Activated T-helper 1 cell treated with anti-CD3 and anti-CD28 coated beads, Interleukin-12 subunit alpha, Interleukin-12 subunit beta, Interleukin-2, Interleukin-4 antibody, amounts not matched to agents 30 ng/mL and 10 ng/mL and 1 ng/mL, durations not matched to agents 14 hours and 24 hours and 36 hours (primary cell): ENCODE data around the gene SESN3. TPM values are rescaled to one million over a fixed set of nuclear protein-coding genes. Genes with fewer than 3 reads are reported as not detected.
"Not testable (repeated sequence)": the region's sequence is repeated elsewhere in the genome, so short reads cannot be mapped to it uniquely, and the experiment has no call there.

ENCODE experiments used
- DNase-seq: peaks from one replicate; pipeline ENCODE4 v3.0.0; 2021; ENCODE audit warnings: low spot score
- H3K27ac Mint-ChIP-seq: one replicate; pipeline ENCODE4 v1.8.0; 2021; ENCODE audit warnings: mild to moderate bottlenecking, mixed read lengths
- H3K27me3 Mint-ChIP-seq: one replicate; pipeline ENCODE4 v1.8.0; 2022; ENCODE audit warnings: mild to moderate bottlenecking, moderate library complexity, mixed read lengths; ENCODE audit not compliant: insufficient read depth
- H3K36me3 Mint-ChIP-seq: one replicate; pipeline ENCODE4 v1.8.0; 2021; ENCODE audit warnings: low read depth, mixed read lengths
- H3K4me1 Mint-ChIP-seq: one replicate; pipeline ENCODE4 v1.8.0; 2021; ENCODE audit warnings: low read depth, mixed read lengths
- H3K4me3 Mint-ChIP-seq: one replicate; pipeline ENCODE4 v1.8.0; 2021; ENCODE audit warnings: mild to moderate bottlenecking, moderate library complexity, mixed read lengths
- H3K9me3 Mint-ChIP-seq: one replicate; pipeline ENCODE4 v1.8.0; 2021; ENCODE audit warnings: mixed read lengths
- intact Hi-C: fragments of 100-400 bp; cut with micrococcal nuclease; formaldehyde crosslinking; loops from one replicate; pipeline ENCODE4 v1.15.1; 2024
- total RNA-seq: library from RNA; stranded (reverse); gene quantifications from 2 replicates; pipeline ENCODE4 v1.2.3, GENCODE V29; 2022

Gene SESN3
- total RNA-seq, 1 donor from 2014 or later = 62.0 TPM

DNA sequence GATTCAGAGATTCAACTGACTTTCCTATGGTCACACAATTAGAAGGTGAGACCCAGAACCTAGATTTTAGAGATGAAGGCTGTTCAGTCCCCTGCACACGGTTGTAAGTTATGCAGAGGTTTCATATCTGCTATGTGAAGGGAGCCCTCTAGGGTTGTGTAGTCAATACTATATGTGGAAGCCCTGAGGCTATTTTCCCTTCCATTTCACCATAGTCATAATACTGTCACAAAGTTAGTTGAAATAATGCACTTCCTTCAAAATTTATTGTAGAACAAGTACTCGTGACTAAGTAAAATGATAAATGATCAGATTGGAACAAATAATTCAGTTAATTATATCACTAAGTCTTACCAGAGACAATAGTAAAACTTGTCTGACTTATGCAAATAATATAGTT lies 92.6 kb downstream of the SESN3 start:
- peaks cover 8% of the 10 kb centered on the region for H3K27me3 Mint-ChIP-seq
- H3K9me3 Mint-ChIP-seq = no peaks in the 10 kb centered on the region
- no peak overlapping the region for H3K4me3 Mint-ChIP-seq
- intact Hi-C loops = loop anchor here (1.0 kb wide), 2 partner anchors 69 to 165 kb away; partner anchors contain the start of genes CWC15 and KDM4D
- H3K36me3 Mint-ChIP-seq = no peaks in the 10 kb centered on the region
- DNase-seq = no peak
- H3K27ac Mint-ChIP-seq = no peak overlapping the region
- peaks cover 15% of the 10 kb centered on the region for H3K4me1 Mint-ChIP-seq

DNA sequence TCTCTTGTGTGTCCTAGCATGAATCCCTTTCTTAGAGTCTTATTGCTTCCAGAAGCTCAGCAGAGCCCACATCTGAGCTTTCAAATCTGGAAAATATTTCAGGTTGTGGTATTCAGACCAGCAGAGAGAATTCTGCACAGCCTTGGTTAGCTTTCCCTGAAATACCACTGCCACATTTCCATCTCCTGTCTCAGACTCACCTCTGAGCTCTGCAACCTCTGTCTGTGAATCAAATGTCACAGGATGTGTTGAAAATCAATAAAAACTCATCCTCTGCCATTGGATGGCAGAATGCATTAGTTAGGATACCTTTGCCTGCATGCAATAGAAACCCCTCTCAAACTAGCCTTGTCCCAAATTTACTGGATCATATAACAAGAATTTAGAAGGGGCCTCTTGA lies 93.7 kb downstream of the SESN3 start:
- intact Hi-C loops = loop anchor here (2.0 kb wide), 1 partner anchor 44 kb away; no protein-coding TSS in a partner anchor
- Mint-ChIP-seq H3K27ac (no peak overlapping the region), H3K27me3 (peaks cover 4% of the 10 kb centered on the region), H3K9me3 (no peaks in the 10 kb centered on the region), H3K4me3 (no peak overlapping the region), H3K4me1 (peaks cover 15% of the 10 kb centered on the region), H3K36me3 (peaks cover 1% of the 10 kb centered on the region)
- DNase-seq = no peak

DNA sequence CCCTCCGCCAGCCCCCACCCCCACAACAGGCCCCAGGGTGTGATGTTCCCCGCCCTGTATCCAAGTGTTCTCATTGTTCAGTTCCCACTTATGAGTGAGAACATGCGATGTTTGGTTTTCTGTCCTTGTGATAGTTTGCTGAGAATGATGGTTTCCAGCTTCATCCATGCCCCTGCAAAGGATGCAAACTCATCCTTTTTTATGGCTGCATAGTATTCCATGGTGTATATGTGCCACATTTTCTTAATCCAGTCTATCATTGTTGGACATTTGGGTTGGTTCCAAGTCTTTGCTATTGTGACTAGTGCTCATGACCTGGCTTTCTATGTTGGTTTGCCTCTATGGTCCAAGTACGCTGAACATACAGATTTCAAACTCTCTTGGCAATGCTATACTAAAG lies 94.3 kb downstream of the SESN3 start:
- DNase-seq, H3K36me3 Mint-ChIP-seq, H3K4me3 Mint-ChIP-seq, H3K9me3 Mint-ChIP-seq, H3K27me3 Mint-ChIP-seq, H3K27ac Mint-ChIP-seq: not testable (repeated sequence)
- intact Hi-C loops = loop anchor here (2.0 kb wide), 1 partner anchor 44 kb away; no protein-coding TSS in a partner anchor
- peaks cover 15% of the 10 kb centered on the region for H3K4me1 Mint-ChIP-seq

- intact Hi-C loops = loop anchor here (2.0 kb wide), 1 partner anchor 43 kb away; no protein-coding TSS in a partner anchor
- DNase-seq = no peak
- H3K36me3 Mint-ChIP-seq = peaks cover 6% of the 10 kb centered on the region
- H3K4me3 Mint-ChIP-seq = no peak overlapping the region
- peaks cover 15% of the 10 kb centered on the region for H3K4me1 Mint-ChIP-seq
- peaks cover 4% of the 10 kb centered on the region for H3K27me3 Mint-ChIP-seq
- no peaks in the 10 kb centered on the region for H3K9me3 Mint-ChIP-seq
- H3K27ac Mint-ChIP-seq = peak overlapping the region; percentile 8
Measured at GRCh38 chr11:95135880-95136279, 95.1 kb downstream of the SESN3 start.

GRCh38 chr11:95135155-95135554 lies 95.8 kb downstream of the SESN3 start:
- peaks cover 10% of the 10 kb centered on the region for H3K36me3 Mint-ChIP-seq
- intact Hi-C loops = no loop called here

GRCh38 chr11:95134491-95134890 lies 96.5 kb downstream of the SESN3 start:
- no peak for DNase-seq
- Mint-ChIP-seq H3K27me3 (no peaks in the 10 kb centered on the region), H3K36me3 (peaks cover 15% of the 10 kb centered on the region), H3K27ac (no peak overlapping the region), H3K4me3 (no peak overlapping the region), H3K9me3 (no peaks in the 10 kb centered on the region), H3K4me1 (peaks cover 15% of the 10 kb centered on the region)
- intact Hi-C loops = no loop called here

More at GRCh38 chr11:95135155-95135554, 95.8 kb downstream of the SESN3 start:
- no peak overlapping the region for H3K4me3 Mint-ChIP-seq
- no peaks in the 10 kb centered on the region for H3K9me3 Mint-ChIP-seq
- H3K27me3 Mint-ChIP-seq = peaks cover 2% of the 10 kb centered on the region
- peaks cover 15% of the 10 kb centered on the region for H3K4me1 Mint-ChIP-seq
- no peak for DNase-seq
- no peak overlapping the region for H3K27ac Mint-ChIP-seq

DNA sequence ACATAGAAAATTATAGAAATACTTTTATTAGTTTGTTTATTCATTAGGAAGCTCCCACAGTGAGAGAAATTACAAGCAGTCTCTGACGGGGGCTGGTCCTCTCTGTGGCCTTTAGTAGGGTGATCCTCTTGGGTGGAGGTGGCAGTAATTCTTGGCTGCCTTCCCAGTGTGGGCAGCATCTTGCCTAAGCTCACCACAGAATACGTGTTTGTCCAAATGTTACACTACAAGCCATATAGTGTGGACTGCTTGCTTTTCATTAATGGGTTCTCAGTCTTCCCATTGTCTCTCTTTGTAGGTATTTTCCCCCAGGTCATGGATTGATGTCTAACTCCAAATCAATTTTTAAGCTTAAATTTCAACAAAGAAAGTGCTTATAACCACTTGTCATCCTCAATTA lies 98.0 kb downstream of the SESN3 start:
- H3K4me3 Mint-ChIP-seq = no peak overlapping the region
- no peaks in the 10 kb centered on the region for H3K9me3 Mint-ChIP-seq
- H3K27me3 Mint-ChIP-seq = no peaks in the 10 kb centered on the region
- DNase-seq = no peak
- intact Hi-C loops = no loop called here
- peaks cover 25% of the 10 kb centered on the region for H3K36me3 Mint-ChIP-seq
- no peak overlapping the region for H3K27ac Mint-ChIP-seq
- peaks cover 18% of the 10 kb centered on the region for H3K4me1 Mint-ChIP-seq

DNA sequence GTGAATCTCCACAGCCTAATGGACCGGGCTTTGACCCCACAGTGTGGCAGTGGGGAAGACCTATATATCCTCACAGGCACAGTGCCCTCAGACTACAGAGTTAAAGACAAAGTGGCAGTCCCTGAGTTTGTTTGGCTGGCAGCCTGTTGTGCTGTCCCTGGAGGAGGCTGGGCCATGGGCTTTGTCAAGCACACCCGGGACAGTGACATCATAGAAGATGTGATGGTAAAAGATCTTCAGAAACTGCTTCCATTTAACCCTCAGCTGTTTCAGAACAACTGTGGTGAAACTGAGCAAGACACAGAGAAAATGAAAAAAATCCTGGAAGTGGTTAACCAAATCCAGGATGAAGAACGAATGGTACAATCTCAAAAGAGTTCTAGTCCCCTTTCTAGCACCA lies 102.4 kb downstream of the SESN3 start:
- Mint-ChIP-seq H3K36me3 (peaks cover 31% of the 10 kb centered on the region), H3K4me3 (no peak overlapping the region), H3K4me1 (peaks cover 8% of the 10 kb centered on the region), H3K27me3 (no peaks in the 10 kb centered on the region), H3K27ac (no peak overlapping the region), H3K9me3 (no peaks in the 10 kb centered on the region)
- intact Hi-C loops = no loop called here
- no peak for DNase-seq

- Mint-ChIP-seq H3K4me1 (peaks cover 5% of the 10 kb centered on the region), H3K27ac (no peak overlapping the region), H3K4me3 (no peak overlapping the region), H3K27me3 (no peaks in the 10 kb centered on the region), H3K36me3 (peaks cover 14% of the 10 kb centered on the region), H3K9me3 (no peaks in the 10 kb centered on the region)
- no peak for DNase-seq
- intact Hi-C loops = no loop called here
Measured at GRCh38 chr11:95123556-95123955, 107.4 kb downstream of the SESN3 start.

- intact Hi-C loops = no loop called here
- Mint-ChIP-seq H3K4me3 (no peak overlapping the region), H3K4me1 (peaks cover 7% of the 10 kb centered on the region), H3K9me3 (no peaks in the 10 kb centered on the region), H3K27me3 (no peaks in the 10 kb centered on the region), H3K27ac (no peak overlapping the region), H3K36me3 (peaks cover 12% of the 10 kb centered on the region)
- DNase-seq = no peak
Measured at GRCh38 chr11:95121698-95122097, 109.3 kb downstream of the SESN3 start.

- peaks cover 10% of the 10 kb centered on the region for H3K36me3 Mint-ChIP-seq
- H3K9me3 Mint-ChIP-seq = no peaks in the 10 kb centered on the region
- H3K27ac Mint-ChIP-seq = no peak overlapping the region
- H3K4me3 Mint-ChIP-seq = no peak overlapping the region
- H3K27me3 Mint-ChIP-seq = no peaks in the 10 kb centered on the region
- H3K4me1 Mint-ChIP-seq = peaks cover 7% of the 10 kb centered on the region
- DNase-seq = no peak
- intact Hi-C loops = no loop called here
Measured at GRCh38 chr11:95119361-95120060, 111.5 kb downstream of the SESN3 start.

DNA sequence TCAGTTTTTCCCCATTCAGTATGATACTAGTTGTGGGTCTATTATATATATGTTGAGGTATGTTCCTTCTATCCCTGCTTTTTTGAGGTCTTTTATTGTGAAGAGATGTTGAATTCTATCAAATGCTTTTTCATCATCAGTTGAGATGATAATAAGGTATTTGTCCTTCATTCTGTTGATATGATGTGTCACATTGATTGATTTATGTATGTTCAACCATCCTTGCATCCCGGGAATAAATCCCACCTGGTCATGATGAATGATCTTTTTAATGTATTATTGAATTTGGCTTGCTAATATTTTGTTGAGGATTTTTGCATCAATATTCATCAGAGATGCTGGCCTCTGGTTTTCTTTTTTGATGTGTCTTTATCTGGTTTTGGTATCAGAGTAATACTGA lies 115.4 kb downstream of the SESN3 start:
- H3K4me3 Mint-ChIP-seq = no peak overlapping the region
- H3K4me1 Mint-ChIP-seq = peaks cover 13% of the 10 kb centered on the region
- no peak for DNase-seq
- no peaks in the 10 kb centered on the region for H3K27me3 Mint-ChIP-seq
- intact Hi-C loops = no loop called here
- no peaks in the 10 kb centered on the region for H3K9me3 Mint-ChIP-seq
- no peak overlapping the region for H3K27ac Mint-ChIP-seq
- H3K36me3 Mint-ChIP-seq = peaks cover 9% of the 10 kb centered on the region
